Gastrocnemius medialis (tissue), 4 donors: ENCODE measurements around the gene ESR1. TPM values are rescaled to one million over a fixed set of nuclear protein-coding genes. Genes with fewer than 3 reads are reported as not detected.

ENCODE experiments used
- ATAC-seq, 2 donors: fragments of 150-250 bp; one replicate each; pipeline ENCODE4 v1.9.1; 2016
- DNase-seq, 2 donors: peaks; one replicate each; pipeline ENCODE4 v3.0.0-alpha.2; 2019
- H3K27ac ChIP-seq, 4 donors: fragments of 200-600 bp; sonication (generic); 1 replicate in 1 of 4; 2 replicates in 3 of 4; pipeline ENCODE4 v1.5.1; 2016 to 2018; ENCODE audit warnings: mild to moderate bottlenecking in 2 of 4, moderate library complexity in 1 of 4
- H3K27me3 ChIP-seq, 3 donors: fragments of 200-600 bp; sonication (generic) in 2 of 3; 1 replicate in 1 of 3; 2 replicates in 2 of 3; pipeline versions ENCODE4 v1.5.1 to v1.6.0; 2016 to 2019; ENCODE audit warnings: mild to moderate bottlenecking in 1 of 3, moderate library complexity in 1 of 3
- H3K36me3 ChIP-seq, 2 donors: fragments of 200-600 bp; sonication (generic) in 1 of 2; one replicate each; pipeline ENCODE4 v1.5.1; 2017 to 2018
- H3K4me1 ChIP-seq, 2 donors: fragments of 200-600 bp; sonication (generic) in 1 of 2; one replicate each; pipeline ENCODE4 v1.5.1; 2016 to 2017; ENCODE audit warnings: mild to moderate bottlenecking in 2 of 2
- H3K4me3 ChIP-seq, 4 donors: fragments of 200-600 bp; sonication (generic) in 3 of 4; 1 replicate in 1 of 4; 2 replicates in 3 of 4; pipeline ENCODE4 v1.5.1; 2016 to 2019; ENCODE audit warnings: mild to moderate bottlenecking in 2 of 4
- H3K9me3 ChIP-seq, 3 donors: fragments of 200-600 bp; sonication (generic) in 2 of 3; 1 replicate in 1 of 3; 2 replicates in 2 of 3; pipeline ENCODE4 v1.5.1; 2016 to 2019
- POLR2A ChIP-seq, 2 donors: fragments of 450-650 bp; IDR thresholded peaks; one replicate each; pipeline ENCODE4 v1.6.1; 2017; ENCODE audit warnings: antibody characterized with exemption in 2 of 2, mild to moderate bottlenecking in 2 of 2, moderate library complexity in 2 of 2
- in situ Hi-C, 4 donors: fragments of 200-750 bp; cut with MboI; loops; one replicate each; pipeline versions ENCODE4 v1.15.0 to v1.8.0; 2017; ENCODE audit warnings: low sequenced_read_pairs in 4 of 4
- intact Hi-C: fragments of 100-400 bp; cut with DNase I; formaldehyde crosslinking; loops from one replicate; pipeline ENCODE4 v1.15.1; 2023; ENCODE audit warnings: low total_unique reads
- total RNA-seq, 4 donors: library from RNA; depleted of rRNA; stranded (reverse); fragments of >200 nt; gene quantifications; one replicate each; pipeline versions ENCODE4 v1.1.0 to v1.2.3, GENCODE V29; 2016
- TF ChIP-seq, protein P1 (sequence below), 5 experiments: fragments of 450-650 bp in 3 of 5; fragments of 200-600 bp in 2 of 5; sonication (generic) in 2 of 5; IDR thresholded peaks in 4 of 5; conservative IDR thresholded peaks in 1 of 5; 1 replicate in 4 of 5; 2 replicates in 1 of 5; pipeline ENCODE4 v1.5.1; 2016 to 2019; ENCODE audit warnings: antibody characterized with exemption in 5 of 5, mild to moderate bottlenecking in 3 of 5, moderate library complexity in 3 of 5

The ESR1 gene
- total RNA-seq, 4 donors from 2014 or later = 0.61 to 1.1 (median 1.1) TPM

DNA sequence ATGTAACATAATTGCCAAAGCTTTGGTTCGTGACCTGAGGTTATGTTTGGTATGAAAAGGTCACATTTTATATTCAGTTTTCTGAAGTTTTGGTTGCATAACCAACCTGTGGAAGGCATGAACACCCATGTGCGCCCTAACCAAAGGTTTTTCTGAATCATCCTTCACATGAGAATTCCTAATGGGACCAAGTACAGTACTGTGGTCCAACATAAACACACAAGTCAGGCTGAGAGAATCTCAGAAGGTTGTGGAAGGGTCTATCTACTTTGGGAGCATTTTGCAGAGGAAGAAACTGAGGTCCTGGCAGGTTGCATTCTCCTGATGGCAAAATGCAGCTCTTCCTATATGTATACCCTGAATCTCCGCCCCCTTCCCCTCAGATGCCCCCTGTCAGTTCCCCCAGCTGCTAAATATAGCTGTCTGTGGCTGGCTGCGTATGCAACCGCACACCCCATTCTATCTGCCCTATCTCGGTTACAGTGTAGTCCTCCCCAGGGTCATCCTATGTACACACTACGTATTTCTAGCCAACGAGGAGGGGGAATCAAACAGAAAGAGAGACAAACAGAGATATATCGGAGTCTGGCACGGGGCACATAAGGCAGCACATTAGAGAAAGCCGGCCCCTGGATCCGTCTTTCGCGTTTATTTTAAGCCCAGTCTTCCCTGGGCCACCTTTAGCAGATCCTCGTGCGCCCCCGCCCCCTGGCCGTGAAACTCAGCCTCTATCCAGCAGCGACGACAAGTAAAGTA lies 547 bp upstream of the ESR1 start:
- peak overlapping the region; percentile 65 to 77 (median 68) for H3K4me3 ChIP-seq
- H3K27me3 ChIP-seq = no peaks in the 10 kb centered on the region
- TF ChIP-seq POLR2A (IDR thresholded peaks at IDR 0.05) = no peak
- TF ChIP-seq, protein P1, sequence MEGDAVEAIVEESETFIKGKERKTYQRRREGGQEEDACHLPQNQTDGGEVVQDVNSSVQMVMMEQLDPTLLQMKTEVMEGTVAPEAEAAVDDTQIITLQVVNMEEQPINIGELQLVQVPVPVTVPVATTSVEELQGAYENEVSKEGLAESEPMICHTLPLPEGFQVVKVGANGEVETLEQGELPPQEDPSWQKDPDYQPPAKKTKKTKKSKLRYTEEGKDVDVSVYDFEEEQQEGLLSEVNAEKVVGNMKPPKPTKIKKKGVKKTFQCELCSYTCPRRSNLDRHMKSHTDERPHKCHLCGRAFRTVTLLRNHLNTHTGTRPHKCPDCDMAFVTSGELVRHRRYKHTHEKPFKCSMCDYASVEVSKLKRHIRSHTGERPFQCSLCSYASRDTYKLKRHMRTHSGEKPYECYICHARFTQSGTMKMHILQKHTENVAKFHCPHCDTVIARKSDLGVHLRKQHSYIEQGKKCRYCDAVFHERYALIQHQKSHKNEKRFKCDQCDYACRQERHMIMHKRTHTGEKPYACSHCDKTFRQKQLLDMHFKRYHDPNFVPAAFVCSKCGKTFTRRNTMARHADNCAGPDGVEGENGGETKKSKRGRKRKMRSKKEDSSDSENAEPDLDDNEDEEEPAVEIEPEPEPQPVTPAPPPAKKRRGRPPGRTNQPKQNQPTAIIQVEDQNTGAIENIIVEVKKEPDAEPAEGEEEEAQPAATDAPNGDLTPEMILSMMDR (IDR thresholded peaks at IDR 0.05 in 4 of 5, conservative IDR thresholded peaks at IDR 0.05 in 1 of 5) = no peak
- peak overlapping the region; percentile 79 to 92 (median 86) for H3K27ac ChIP-seq
- ATAC-seq (peak; percentile 29 to 45), DNase-seq (peak in 1 of 2 donors; percentile 42)
- in situ Hi-C loops (no loop called here), intact Hi-C loops (loop anchor here (5.0 kb wide), 2 partner anchors 305 to 365 kb away; no protein-coding TSS in a partner anchor)
- H3K4me1 ChIP-seq = peaks cover 25 to 41% of the 10 kb centered on the region in 2 donors
- H3K9me3 ChIP-seq = no peaks in the 10 kb centered on the region
- no peaks in the 10 kb centered on the region for H3K36me3 ChIP-seq

DNA sequence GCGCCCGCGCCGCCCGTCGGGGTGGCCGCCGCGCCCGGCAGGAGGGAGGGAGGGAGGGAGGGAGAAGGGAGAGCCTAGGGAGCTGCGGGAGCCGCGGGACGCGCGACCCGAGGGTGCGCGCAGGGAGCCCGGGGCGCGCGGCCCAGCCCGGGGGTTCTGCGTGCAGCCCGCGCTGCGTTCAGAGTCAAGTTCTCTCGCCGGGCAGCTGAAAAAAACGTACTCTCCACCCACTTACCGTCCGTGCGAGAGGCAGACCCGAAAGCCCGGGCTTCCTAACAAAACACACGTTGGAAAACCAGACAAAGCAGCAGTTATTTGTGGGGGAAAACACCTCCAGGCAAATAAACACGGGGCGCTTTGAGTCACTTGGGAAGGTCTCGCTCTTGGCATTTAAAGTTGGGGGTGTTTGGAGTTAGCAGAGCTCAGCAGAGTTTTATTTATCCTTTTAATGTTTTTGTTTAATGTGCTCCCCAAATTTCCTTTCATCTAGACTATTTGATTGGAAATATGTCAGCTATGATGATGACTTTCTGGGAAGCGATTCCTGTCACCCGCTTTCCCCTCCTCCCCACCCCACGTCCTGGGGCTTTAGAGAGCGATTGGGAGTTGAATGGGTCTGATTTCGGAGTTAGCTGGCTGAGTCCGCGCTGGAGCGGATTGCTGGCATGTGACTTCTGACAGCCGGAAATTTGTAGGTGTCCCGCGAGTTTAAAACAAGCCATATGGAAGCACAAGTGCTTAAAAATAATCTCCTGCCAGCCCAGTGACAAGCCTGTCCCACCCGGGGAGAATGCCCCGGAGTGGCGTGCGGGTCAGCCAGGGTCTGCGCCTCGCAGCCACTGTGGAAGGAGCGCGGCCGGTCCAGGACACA lies 1.1 kb downstream of the ESR1 start:
- Histone ChIP-seq H3K36me3 (no peaks in the 10 kb centered on the region), H3K4me3 (peak overlapping the region; percentile 65 to 77 (median 68)), H3K27ac (peak overlapping the region; percentile 79 to 92 (median 86)), H3K9me3 (no peaks in the 10 kb centered on the region), H3K4me1 (peaks cover 25 to 41% of the 10 kb centered on the region in 2 donors), H3K27me3 (no peaks in the 10 kb centered on the region)
- intact Hi-C loops = loop anchor here (5.0 kb wide), 2 partner anchors 304 to 364 kb away; no protein-coding TSS in a partner anchor
- ATAC-seq (peak; percentile 22 to 28), DNase-seq (peak; percentile 46 to 54)
- in situ Hi-C loops = no loop called here
- peak; percentile 25 to 47 for TF ChIP-seq POLR2A (IDR thresholded peaks at IDR 0.05)
- TF ChIP-seq, protein P1 (IDR thresholded peaks at IDR 0.05 in 4 of 5, conservative IDR thresholded peaks at IDR 0.05 in 1 of 5) = no peak

DNA sequence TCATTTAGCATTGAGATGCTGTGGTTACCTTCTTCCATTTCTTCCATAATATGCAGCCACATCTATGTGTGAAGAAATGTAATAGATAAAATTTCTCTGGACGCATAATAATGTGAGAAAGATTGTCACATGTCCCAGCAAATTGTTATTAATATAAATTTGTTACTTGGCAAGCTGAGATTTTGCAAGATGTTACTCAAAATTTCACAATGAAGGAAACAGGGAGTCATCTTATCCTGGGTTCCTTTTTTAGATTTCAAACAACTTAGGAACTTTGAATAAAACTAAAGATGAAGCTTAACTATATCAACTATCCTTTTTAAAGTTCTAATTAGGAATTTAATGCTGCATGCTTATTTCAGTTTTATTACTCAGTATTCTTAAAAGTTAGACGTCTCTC lies 3.6 kb downstream of the ESR1 start:
- Histone ChIP-seq H3K9me3 (no peaks in the 10 kb centered on the region), H3K36me3 (no peaks in the 10 kb centered on the region), H3K27ac (peak overlapping the region; percentile 79 to 92 (median 86)), H3K4me3 (no peak overlapping the region), H3K4me1 (peaks cover 12 to 34% of the 10 kb centered on the region in 2 donors), H3K27me3 (no peaks in the 10 kb centered on the region)
- DNase-seq = no peak
- in situ Hi-C loops = no loop called here
- intact Hi-C loops = no loop called here
- ATAC-seq = no peak
- no peak for TF ChIP-seq POLR2A (IDR thresholded peaks at IDR 0.05)
- TF ChIP-seq, protein P1 (IDR thresholded peaks at IDR 0.05 in 4 of 5, conservative IDR thresholded peaks at IDR 0.05 in 1 of 5) = no peak

DNA sequence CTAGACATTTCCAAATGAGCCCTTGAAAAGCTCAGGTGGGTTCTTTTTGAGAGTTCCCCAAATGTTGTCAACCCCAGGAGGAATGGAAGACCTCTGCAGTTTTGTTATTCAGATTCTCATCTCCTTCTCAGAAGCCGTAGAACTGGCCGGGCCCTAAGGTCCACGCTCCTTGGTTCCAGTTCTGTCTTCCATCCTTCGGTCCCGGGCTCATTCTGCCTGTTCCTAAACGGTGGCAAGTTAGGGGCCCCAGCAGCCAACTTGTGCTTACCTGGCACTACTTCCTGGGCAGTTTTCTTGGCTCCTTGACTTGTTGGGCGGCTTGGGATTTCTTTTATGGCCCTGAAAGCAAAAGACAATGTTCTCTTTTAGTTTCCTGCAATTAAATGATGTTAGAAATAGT lies 6.4 kb downstream of the ESR1 start:
- H3K27ac ChIP-seq = peak overlapping the region in 1 of 4 donors; percentile 24
- no peaks in the 10 kb centered on the region for H3K36me3 ChIP-seq
- H3K4me1 ChIP-seq = peaks cover 3 to 17% of the 10 kb centered on the region in 2 donors
- no peaks in the 10 kb centered on the region for H3K9me3 ChIP-seq
- ATAC-seq (no peak), DNase-seq (peak in 1 of 2 donors; percentile 17)
- in situ Hi-C loops (no loop called here), intact Hi-C loops (no loop called here)
- peak overlapping the region in 1 of 4 donors; percentile 6 for H3K4me3 ChIP-seq
- TF ChIP-seq, protein P1 (IDR thresholded peaks at IDR 0.05 in 4 of 5, conservative IDR thresholded peaks at IDR 0.05 in 1 of 5) = no peak
- TF ChIP-seq POLR2A (IDR thresholded peaks at IDR 0.05) = no peak
- no peaks in the 10 kb centered on the region for H3K27me3 ChIP-seq
